H1 (cell line): ENCODE results near the gene CD28. TPM values are rescaled to one million over a fixed set of nuclear protein-coding genes. Genes with fewer than 3 reads are reported as not detected.

ENCODE experiments used
- CTCF ChIA-PET: fragments of 300-600 bp; sonication (Branson Sonifier 250); formaldehyde crosslinking; loops from one replicate; lab custom pipeline; 2021; ENCODE audit not compliant: partially characterized antibody; lab: Charles Lee
- POLR2A ChIA-PET: fragments of 300-600 bp; sonication (Branson Sonifier 250); formaldehyde crosslinking; loops from one replicate; lab custom pipeline; 2021; ENCODE audit warnings: inconsistent platforms; ENCODE audit not compliant: partially characterized antibody; lab: Charles Lee
- DNase-seq, 2 experiments: peaks; one replicate each; pipeline versions ENCODE4 v3.0.0 to v3.0.0-alpha.2; 2010 to 2022; ENCODE audit warnings: low spot score in 2 of 2, low read depth in 1 of 2, mixed read lengths in 1 of 2
- FAIRE-seq: peaks from 2 replicates; lab custom pipeline; 2011; peaks lifted over from hg19 to GRCh38; lab: Jason Lieb, UNC
- H2AFZ ChIP-seq: 2 replicates; pipeline ENCODE4 v1.8.1; 2012; ENCODE audit warnings: low read length, inconsistent platforms
- H2AK5ac ChIP-seq: 2 replicates; pipeline ENCODE4 v1.6.1; 2013; ENCODE audit warnings: low read depth, low read length
- H2BK120ac ChIP-seq: replicated peaks from 2 replicates; pipeline ENCODE3; 2013; ENCODE audit warnings: low read depth, low read length, inconsistent platforms
- H2BK12ac ChIP-seq: 2 replicates; pipeline ENCODE4 v1.6.1; 2013; ENCODE audit warnings: low read depth, low read length
- H2BK15ac ChIP-seq: 2 replicates; pipeline ENCODE4 v1.6.1; 2013; ENCODE audit warnings: low read length
- H2BK20ac ChIP-seq: 2 replicates; pipeline ENCODE4 v1.6.1; 2013; ENCODE audit warnings: low read length
- H2BK5ac ChIP-seq: 2 replicates; pipeline ENCODE4 v1.6.1; 2013; ENCODE audit warnings: low read depth, low read length
- H3K14ac ChIP-seq: 2 replicates; pipeline ENCODE4 v1.6.1; 2013; ENCODE audit warnings: inconsistent platforms; ENCODE audit not compliant: insufficient read length
- H3K18ac ChIP-seq: 2 replicates; pipeline ENCODE4 v1.6.1; 2013; ENCODE audit warnings: low read length; ENCODE audit errors: extremely low read depth
- H3K23ac ChIP-seq: 2 replicates; pipeline ENCODE4 v1.6.1; 2013; ENCODE audit warnings: inconsistent platforms; ENCODE audit not compliant: insufficient read length
- H3K23me2 ChIP-seq: 2 replicates; pipeline ENCODE4 v1.6.1; 2013; ENCODE audit warnings: low read depth, low read length
- H3K27ac ChIP-seq: 2 replicates; pipeline ENCODE4 v1.6.1; 2011; ENCODE audit warnings: low read depth, low read length, inconsistent platforms
- H3K27me3 ChIP-seq, 4 experiments: replicated peaks in 1 of 4; 1 replicate in 1 of 4; 2 replicates in 3 of 4; pipeline versions ENCODE4 v1.6.1 to v1.8.1; 2011 to 2013; ENCODE audit warnings: low read length in 3 of 4, mild to moderate bottlenecking in 3 of 4, inconsistent platforms in 2 of 4, mixed read lengths in 2 of 4, moderate library complexity in 1 of 4; ENCODE audit not compliant: control insufficient read depth in 3 of 4, insufficient read depth in 3 of 4; ENCODE audit errors: extremely low read depth in 1 of 4
- H3K36me3 ChIP-seq, 4 experiments: 2 replicates each; pipeline versions ENCODE4 v1.6.1 to v1.8.1; 2011 to 2013; ENCODE audit warnings: mild to moderate bottlenecking in 4 of 4, low read length in 3 of 4, moderate library complexity in 2 of 4, control low read depth in 1 of 4, inconsistent platforms in 1 of 4; ENCODE audit not compliant: insufficient read depth in 4 of 4, control insufficient read depth in 2 of 4
- H3K4ac ChIP-seq: replicated peaks from 2 replicates; pipeline ENCODE3; 2013; ENCODE audit warnings: low read length, low read depth, mixed read lengths, inconsistent platforms; ENCODE audit not compliant: insufficient read length
- H3K4me1 ChIP-seq, 4 experiments: replicated peaks in 1 of 4; 1 replicate in 1 of 4; 2 replicates in 3 of 4; pipeline versions ENCODE4 v1.6.1 to v1.8.1; 2011 to 2013; ENCODE audit warnings: low read length in 3 of 4, inconsistent platforms in 2 of 4, mixed read lengths in 1 of 4; ENCODE audit not compliant: insufficient read depth in 4 of 4, control insufficient read depth in 3 of 4
- H3K4me2 ChIP-seq, 2 experiments: 2 replicates each; pipeline versions ENCODE4 v1.6.1 to v1.8.1; 2011 to 2013; ENCODE audit warnings: low read depth in 2 of 2, low read length in 2 of 2, control low read depth in 1 of 2, inconsistent platforms in 1 of 2, mild to moderate bottlenecking in 1 of 2; ENCODE audit not compliant: insufficient read depth in 1 of 2
- H3K4me3 ChIP-seq, 4 experiments: fragments of 200-600, 300-600 bp in 1 of 4; sonication (generic), shearing (Covaris generic), sonication (Bioruptor Twin) in 1 of 4; 2 replicates each; pipeline versions ENCODE4 v1.5.1 to v1.8.1; 2011 to 2016; ENCODE audit warnings: low read length in 4 of 4, low read depth in 3 of 4, control low read depth in 2 of 4, inconsistent platforms in 2 of 4, mild to moderate bottlenecking in 2 of 4, mixed read lengths in 1 of 4, moderate library complexity in 1 of 4; ENCODE audit not compliant: insufficient read depth in 2 of 4; ENCODE audit errors: extremely low read depth in 1 of 4
- H3K56ac ChIP-seq: replicated peaks from 2 replicates; pipeline ENCODE3; 2013; ENCODE audit warnings: low read depth, mild to moderate bottlenecking, mixed read lengths, low read length, inconsistent platforms; ENCODE audit not compliant: insufficient read length
- H3K79me1 ChIP-seq: 2 replicates; pipeline ENCODE4 v1.6.1; 2013; ENCODE audit warnings: low read depth, low read length, control low read depth
- H3K79me2 ChIP-seq, 2 experiments: 2 replicates each; pipeline versions ENCODE4 v1.6.1 to v1.8.1; 2012 to 2013; ENCODE audit warnings: low read length in 2 of 2, mild to moderate bottlenecking in 2 of 2, inconsistent platforms in 1 of 2; ENCODE audit not compliant: insufficient read depth in 2 of 2, control insufficient read depth in 1 of 2
- H3K9ac ChIP-seq, 4 experiments: replicated peaks in 1 of 4; 1 replicate in 1 of 4; 2 replicates in 3 of 4; pipeline versions ENCODE4 v1.6.1 to v1.8.1; 2011 to 2013; ENCODE audit warnings: low read depth in 3 of 4, low read length in 3 of 4, control low read depth in 2 of 4, mild to moderate bottlenecking in 2 of 4, moderate library complexity in 2 of 4, inconsistent platforms in 1 of 4; ENCODE audit errors: extremely low read depth in 1 of 4
- H3K9me3 ChIP-seq, 2 experiments: 2 replicates each; pipeline versions ENCODE4 v1.6.1 to v1.8.1; 2012 to 2013; ENCODE audit warnings: mild to moderate bottlenecking in 2 of 2, moderate library complexity in 2 of 2, control low read depth in 1 of 2, inconsistent platforms in 1 of 2, low read depth in 1 of 2, low read length in 1 of 2, mixed read lengths in 1 of 2; ENCODE audit not compliant: insufficient read depth in 2 of 2
- H4K20me1 ChIP-seq, 2 experiments: replicated peaks in 1 of 2; 2 replicates each; pipeline versions ENCODE3 to v1.8.1; 2011 to 2013; ENCODE audit warnings: inconsistent platforms in 2 of 2, low read length in 2 of 2, mild to moderate bottlenecking in 1 of 2; ENCODE audit not compliant: insufficient read depth in 2 of 2, control insufficient read depth in 1 of 2
- H4K5ac ChIP-seq: 2 replicates; pipeline ENCODE4 v1.6.1; 2013; ENCODE audit warnings: low read length, low read depth, mixed read lengths, inconsistent platforms; ENCODE audit not compliant: insufficient read length
- H4K8ac ChIP-seq: 2 replicates; pipeline ENCODE4 v1.8.0; 2013; ENCODE audit warnings: mild to moderate bottlenecking, moderate library complexity, low read length, inconsistent platforms; ENCODE audit not compliant: insufficient read depth; ENCODE audit errors: extremely low read depth
- H4K91ac ChIP-seq: replicated peaks from 2 replicates; pipeline ENCODE3; 2013; ENCODE audit warnings: low read length, mixed read lengths, inconsistent platforms; ENCODE audit not compliant: insufficient read length
- CBX8 ChIP-seq: fragments of 300-800, 300-1000 bp; sonication (generic); IDR thresholded peaks from 2 replicates; pipeline ENCODE4 v1.7.1; 2016; ENCODE audit warnings: low read depth, low read length, borderline replicate concordance
- CTBP2 ChIP-seq: IDR thresholded peaks from 2 replicates; pipeline ENCODE4 v1.7.0; 2011; ENCODE audit warnings: borderline replicate concordance, mild to moderate bottlenecking, moderate library complexity, mixed read lengths, low read length; ENCODE audit not compliant: insufficient read depth, insufficient read length
- FOSL1 ChIP-seq: IDR thresholded peaks from 2 replicates; pipeline ENCODE4 v1.6.1; 2011; ENCODE audit warnings: mild to moderate bottlenecking, low read depth, low read length, moderate library complexity; ENCODE audit not compliant: insufficient read depth
- MAFK ChIP-seq: IDR thresholded peaks from 2 replicates; pipeline ENCODE4 v1.6.1; 2012; ENCODE audit warnings: low read depth, mild to moderate bottlenecking, improper control_type of control experiment, low read length
- SAP30 ChIP-seq: fragments of 300-600 bp; sonication (generic); IDR thresholded peaks from 2 replicates; pipeline ENCODE4 v1.7.1; 2012; ENCODE audit warnings: low read length, moderate library complexity, mild to moderate bottlenecking, inconsistent platforms; ENCODE audit not compliant: insufficient read depth, insufficient replicate concordance
- SP1 ChIP-seq: IDR thresholded peaks from 2 replicates; pipeline ENCODE4 v1.6.1; 2011; ENCODE audit warnings: low read depth, low read length
- SP4 ChIP-seq: IDR thresholded peaks from 2 replicates; pipeline ENCODE4 v1.6.1; 2012; ENCODE audit warnings: low read length, inconsistent platforms
- SRF ChIP-seq: IDR thresholded peaks from 2 replicates; pipeline ENCODE4 v1.6.1; 2011; ENCODE audit warnings: mild to moderate bottlenecking, low read depth, low read length, moderate library complexity
- SUZ12 ChIP-seq: fragments of 200-600 bp; sonication (generic); IDR thresholded peaks from 2 replicates; pipeline ENCODE4 v1.6.1; 2012; ENCODE audit warnings: mild to moderate bottlenecking, inconsistent platforms, low read length, moderate library complexity, mixed read lengths
- YY1 ChIP-seq: IDR thresholded peaks from 2 replicates; pipeline ENCODE4 v1.6.1; 2011; ENCODE audit warnings: low read depth, mild to moderate bottlenecking, low read length
- WGBS, 2 experiments: shearing (Covaris generic) in 1 of 2; methylation state at CpG; one replicate each; pipeline versions ENCODE4 v1.1.6 to v1.1.7; 2013 to 2015; ENCODE audit warnings: low lambda C conversion rate in 2 of 2, mixed read lengths in 2 of 2, inconsistent platforms in 1 of 2, low coverage in 1 of 2, missing lambda C conversion rate in 1 of 2; ENCODE audit not compliant: insufficient replicate concordance in 2 of 2, insufficient coverage in 1 of 2, insufficient read length in 1 of 2; ENCODE audit errors: extremely low coverage in 1 of 2, missing lambda C conversion rate in 1 of 2; 5-methylcytosine and 5-hydroxymethylcytosine counted together
- polyA plus RNA-seq, 7 experiments: library from polyadenylated mRNA; depleted of rRNA in 3 of 7; stranded (reverse) in 5 of 7; unstranded in 2 of 7; fragments of >200 nt in 5 of 7; fragments of 200-250 nt in 2 of 7; gene quantifications; 1 replicate in 5 of 7; 2 replicates in 1 of 7; 4 replicates in 1 of 7; pipeline versions ENCODE4 v1.2.1 to v1.2.3, GENCODE V29; 2011 to 2013; ENCODE audit warnings: missing spikeins in 2 of 7, mixed read lengths in 2 of 7
- total RNA-seq: library from RNA; stranded (reverse); fragmentation: NEBNext Ultra II Directional; extraction: Animal tissue kit (Norgen Biotek cat#: 25700); gene quantifications from 2 replicates; pipeline ENCODE4 v1.2.1, GENCODE V29; 2021
- TF ChIP-seq, protein P1 (sequence below): IDR thresholded peaks from 2 replicates; pipeline ENCODE4 v1.6.1; 2012; ENCODE audit warnings: inconsistent platforms

Gene CD28
- total and polyA plus RNA-seq, 2 of the 8 experiments (the other 6 are each of a cell fraction or from before 2014, with no cell fraction given) = not detected

DNA sequence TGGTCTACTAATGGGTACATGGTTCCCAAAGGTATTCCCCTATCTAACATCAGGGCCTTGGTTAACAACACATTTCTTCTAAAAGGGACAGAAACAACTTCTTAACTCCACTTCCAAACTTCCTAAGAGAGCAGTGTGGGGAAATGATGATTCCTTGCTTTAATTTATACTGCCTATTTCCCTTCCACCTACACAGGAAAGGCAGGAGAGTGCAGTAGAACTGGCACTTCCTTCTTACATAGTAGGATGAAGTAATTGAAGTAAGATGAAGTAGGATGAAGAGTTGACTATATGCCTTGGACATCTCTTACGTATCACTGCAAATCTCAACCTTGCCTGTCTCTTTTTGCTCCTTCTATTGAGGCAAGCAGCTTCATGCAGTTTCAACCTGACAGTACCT lies 54.7 kb downstream of the CD28 start:
- H3K4me2 ChIP-seq = no peak overlapping the region
- no peak overlapping the region for H2BK20ac ChIP-seq
- H4K5ac ChIP-seq = no peak overlapping the region
- FAIRE-seq (no peak), DNase-seq (no peak)
- H3K27ac ChIP-seq = no peak overlapping the region
- no peaks in the 10 kb centered on the region for H3K27me3 ChIP-seq
- H3K23me2 ChIP-seq = no peaks in the 10 kb centered on the region
- 0 out of 7 replicates have a peak, but pooled peaks cover 0 to 2% (median 0%) of the 10 kb centered on the region in 4 experiments for H3K4me1 ChIP-seq
- no peak overlapping the region for H3K18ac ChIP-seq
- WGBS, 2 experiments = 82% methylated on average over 1 of the region's 1 CpG; no CpG with 5 or more reads in 1 of the 2 experiments
- no peak overlapping the region for H3K56ac ChIP-seq
- no peak overlapping the region for H2AK5ac ChIP-seq
- no peak overlapping the region for H3K4me3 ChIP-seq
- H3K4ac ChIP-seq = no peak overlapping the region
- no peak overlapping the region for H4K91ac ChIP-seq
- H4K20me1 ChIP-seq = no peaks in the 10 kb centered on the region
- H2AFZ ChIP-seq = no peak overlapping the region
- no peaks in the 10 kb centered on the region for H3K9me3 ChIP-seq
- CTCF ChIA-PET = interaction anchor here (0.8 to 1.0 kb wide), 2 partner anchors 19 to 22 kb away, joined by 3 to 6 read pairs; no protein-coding TSS in a partner anchor
- H3K14ac ChIP-seq = no peak overlapping the region
- no peaks in the 10 kb centered on the region for H3K79me1 ChIP-seq
- H3K36me3 ChIP-seq = no peaks in the 10 kb centered on the region
- no peaks in the 10 kb centered on the region for H3K79me2 ChIP-seq
- no peak overlapping the region for H3K9ac ChIP-seq
- POLR2A ChIA-PET = no interaction called here
- H2BK15ac ChIP-seq = no peak overlapping the region
- H2BK120ac ChIP-seq = no peak overlapping the region
- no peak overlapping the region for H2BK5ac ChIP-seq
- H3K23ac ChIP-seq = no peak overlapping the region
- H2BK12ac ChIP-seq = no peak overlapping the region
- TF ChIP-seq SP1 (no peak), CTBP2 (no peak), SRF (no peak), YY1 (no peak), FOSL1 (no peak), SAP30 (no peak), CBX8 (no peak), SUZ12 (no peak), MAFK (no peak), SP4 (no peak)
- TF ChIP-seq, protein P1, sequence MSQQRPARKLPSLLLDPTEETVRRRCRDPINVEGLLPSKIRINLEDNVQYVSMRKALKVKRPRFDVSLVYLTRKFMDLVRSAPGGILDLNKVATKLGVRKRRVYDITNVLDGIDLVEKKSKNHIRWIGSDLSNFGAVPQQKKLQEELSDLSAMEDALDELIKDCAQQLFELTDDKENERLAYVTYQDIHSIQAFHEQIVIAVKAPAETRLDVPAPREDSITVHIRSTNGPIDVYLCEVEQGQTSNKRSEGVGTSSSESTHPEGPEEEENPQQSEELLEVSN = no peak
- no peak overlapping the region for H4K8ac ChIP-seq
